ENCODE data around the gene FARSB.

GRCh38 chr2:222623756-222624309 is 32.1 kb downstream of the FARSB start:
- TF ChIP-seq EZH2 (IDR thresholded peaks at IDR 0.05; ENCODE audit: insufficient read depth, poor library complexity, severe bottlenecking) (no peak), EZH2phosphoT487 (IDR thresholded peaks at IDR 0.05; ENCODE audit: insufficient read depth, low read depth) (no peak)
